ENCODE data around the gene NPPC. TPM values are rescaled to one million over a fixed set of nuclear protein-coding genes. Genes with fewer than 3 reads are reported as not detected.

The NPPC gene
- total RNA-seq, 1 donor, result not detected

GRCh38 chr2:231926761-231927565 lies 767 bp upstream of the NPPC start:
- no peak for DNase-seq (ENCODE audit: low read depth)
- no peak for TF ChIP-seq CTCF (IDR thresholded peaks at IDR 0.05; ENCODE audit: insufficient read depth, low read length)
- H3K4me3 ChIP-seq (ENCODE audit: low read depth, low read length), result no peak overlapping the region

GRCh38 chr2:231925303-231926179 lies 655 bp downstream of the NPPC start:
- H3K4me3 ChIP-seq (ENCODE audit: low read depth, low read length), result peak overlapping the region; percentile 48
- TF ChIP-seq CTCF (IDR thresholded peaks at IDR 0.05; ENCODE audit: insufficient read depth, low read length), result peak; percentile 70
- DNase-seq (ENCODE audit: low read depth), result peak; percentile 87

GRCh38 chr2:231924889-231925275 lies 1.3 kb downstream of the NPPC start:
- DNase-seq (ENCODE audit: low read depth), result no peak
- no peak overlapping the region for H3K4me3 ChIP-seq (ENCODE audit: low read depth, low read length)
- peak; percentile 11 for TF ChIP-seq CTCF (IDR thresholded peaks at IDR 0.05; ENCODE audit: insufficient read depth, low read length)

GRCh38 chr2:231923951-231924888 lies 2.0 kb downstream of the NPPC start:
- no peak overlapping the region for H3K4me3 ChIP-seq (ENCODE audit: low read depth, low read length)
- no peak for DNase-seq (ENCODE audit: low read depth)
- TF ChIP-seq CTCF (IDR thresholded peaks at IDR 0.05; ENCODE audit: insufficient read depth, low read length), result no peak

GRCh38 chr2:231923010-231923344 lies 3.2 kb downstream of the NPPC start:
- DNase-seq (ENCODE audit: low read depth), result no peak
- TF ChIP-seq CTCF (IDR thresholded peaks at IDR 0.05; ENCODE audit: insufficient read depth, low read length), result no peak
- H3K4me3 ChIP-seq (ENCODE audit: low read depth, low read length), result no peak overlapping the region

- TF ChIP-seq CTCF (IDR thresholded peaks at IDR 0.05; ENCODE audit: insufficient read depth, low read length), result no peak
- H3K4me3 ChIP-seq (ENCODE audit: low read depth, low read length), result no peak overlapping the region
- DNase-seq (ENCODE audit: low read depth), result no peak
Observed at GRCh38 chr2:231922311-231923009, 3.7 kb downstream of the NPPC start.
